Activated CD4-positive, CD25-positive, alpha-beta regulatory T cell treated with anti-CD3 and anti-CD28 coated beads, Interleukin-2, amount 50 U/mL, for 16 hours (primary cell): ENCODE measurements around the gene PRKN.

Experiments
- DNase-seq: peaks from one replicate; pipeline ENCODE4 v3.0.0-alpha.2; 2020; ENCODE audit warnings: low read depth, low spot score

The PRKN gene

GRCh38 chr6:162711376-162711775 lies 16.2 kb downstream of the PRKN start:
- no peak for DNase-seq

- no peak for DNase-seq
Measured at GRCh38 chr6:162710936-162711335, 16.6 kb downstream of the PRKN start.

DNA sequence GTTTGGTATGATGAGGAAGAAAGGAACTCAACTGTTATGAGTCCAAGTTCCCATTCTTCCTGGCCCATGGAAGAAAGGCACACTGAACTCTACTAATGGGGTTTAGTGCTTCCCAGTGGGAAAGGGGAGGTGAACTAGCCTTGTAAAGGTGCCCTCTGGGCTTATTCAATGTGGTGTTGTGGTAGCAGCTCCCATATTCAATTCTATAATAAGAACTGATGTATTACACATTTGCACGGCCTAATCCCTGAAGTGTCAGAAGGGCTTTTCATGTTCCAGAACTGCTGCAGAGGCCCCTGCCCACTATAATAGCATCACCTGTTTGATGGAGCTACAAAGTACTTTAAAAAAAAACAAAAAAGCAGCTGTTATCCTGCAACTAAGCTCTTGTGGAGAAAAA lies 17.1 kb downstream of the PRKN start:
- no peak for DNase-seq

DNA sequence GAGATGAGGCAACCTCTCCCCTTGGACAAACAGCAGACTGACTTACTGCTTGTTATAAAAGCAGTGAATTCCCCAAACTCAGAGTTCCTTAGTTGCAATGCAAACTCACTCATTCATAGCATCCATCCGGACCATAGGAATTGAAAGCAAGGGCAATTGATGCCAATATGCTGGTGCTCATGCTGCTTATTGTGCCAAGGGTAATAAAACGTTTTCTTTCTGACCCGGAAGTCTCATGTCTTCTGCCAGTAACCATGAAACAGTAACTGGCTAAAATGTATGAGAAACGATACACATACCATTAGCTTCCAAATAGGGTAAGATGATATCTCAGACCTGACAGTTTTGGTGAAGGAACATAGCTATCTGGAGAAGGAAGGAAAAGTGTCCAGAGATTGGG lies 18.1 kb downstream of the PRKN start:
- no peak for DNase-seq

DNA sequence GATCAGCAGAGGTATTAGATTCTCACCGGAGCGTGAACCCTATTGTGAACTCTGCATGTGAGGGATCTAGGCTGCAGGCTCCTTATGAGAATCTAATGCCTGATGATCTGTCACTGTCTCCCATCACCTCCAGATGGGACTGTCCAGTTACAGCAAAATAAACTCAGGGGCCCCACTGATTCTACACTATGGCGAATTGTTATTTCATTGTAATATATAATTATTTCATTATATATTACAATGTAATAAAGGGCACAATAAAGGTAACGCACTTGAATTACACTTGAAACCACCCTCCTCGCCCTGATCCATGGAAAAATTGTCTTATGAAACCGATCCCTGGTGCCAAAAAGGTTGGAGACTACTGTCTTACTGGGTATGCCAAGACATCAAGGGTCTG lies 18.6 kb downstream of the PRKN start:
- no peak for DNase-seq

GRCh38 chr6:162706232-162706631 lies 21.3 kb downstream of the PRKN start:
- no peak for DNase-seq

- no peak for DNase-seq
Measured at GRCh38 chr6:162705736-162706135, 21.8 kb downstream of the PRKN start.

DNA sequence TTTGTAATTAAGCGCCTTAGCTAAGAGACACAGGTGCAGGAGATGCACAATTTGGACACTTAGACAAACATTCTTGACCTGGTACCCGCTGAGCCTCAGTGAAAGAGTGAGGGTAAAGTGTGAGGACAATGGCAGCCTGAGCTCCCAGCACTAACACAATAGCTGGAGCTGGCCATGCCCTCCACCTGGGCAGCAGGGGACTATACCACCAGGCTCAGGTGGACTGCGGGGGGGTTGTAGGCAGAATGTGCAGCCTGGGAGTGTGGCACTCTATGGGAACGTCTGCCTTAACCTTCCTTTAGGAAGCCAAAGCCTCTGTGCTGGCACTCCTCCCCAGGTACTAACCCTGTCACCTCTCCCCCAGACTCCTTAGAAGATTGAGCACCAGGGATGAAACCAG lies 23.6 kb downstream of the PRKN start:
- no peak for DNase-seq

GRCh38 chr6:162702446-162702845 lies 25.1 kb downstream of the PRKN start:
- no peak for DNase-seq

- no peak for DNase-seq
Measured at GRCh38 chr6:162701551-162701950, 26.0 kb downstream of the PRKN start.

GRCh38 chr6:162700966-162701365 lies 26.6 kb downstream of the PRKN start:
- no peak for DNase-seq

- no peak for DNase-seq
Measured at GRCh38 chr6:162699961-162700360, 27.6 kb downstream of the PRKN start.

DNA sequence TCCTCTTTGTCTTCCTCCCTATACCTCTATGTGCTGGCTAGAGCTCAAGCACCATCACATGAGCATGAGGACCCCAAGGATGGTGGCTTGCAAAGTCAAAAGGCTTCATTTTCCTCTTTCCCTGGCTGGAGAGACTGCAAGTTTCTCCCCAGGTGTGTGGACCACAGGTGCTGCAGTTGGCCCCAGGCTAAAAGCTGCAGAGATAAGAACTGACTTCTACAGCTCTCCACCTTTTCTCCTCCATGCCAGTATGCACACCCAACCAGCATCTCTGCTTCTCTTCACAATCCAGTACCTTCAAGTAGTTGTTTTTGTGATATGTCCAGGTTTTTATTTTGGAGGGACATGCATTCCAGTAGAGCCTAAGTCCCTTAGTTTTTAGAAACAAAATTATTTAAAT lies 29.1 kb downstream of the PRKN start:
- no peak for DNase-seq

GRCh38 chr6:162697872-162698403 lies 29.6 kb downstream of the PRKN start:
- DNase-seq: no peak

GRCh38 chr6:162690158-162690557 lies 37.4 kb downstream of the PRKN start:
- no peak for DNase-seq

DNA sequence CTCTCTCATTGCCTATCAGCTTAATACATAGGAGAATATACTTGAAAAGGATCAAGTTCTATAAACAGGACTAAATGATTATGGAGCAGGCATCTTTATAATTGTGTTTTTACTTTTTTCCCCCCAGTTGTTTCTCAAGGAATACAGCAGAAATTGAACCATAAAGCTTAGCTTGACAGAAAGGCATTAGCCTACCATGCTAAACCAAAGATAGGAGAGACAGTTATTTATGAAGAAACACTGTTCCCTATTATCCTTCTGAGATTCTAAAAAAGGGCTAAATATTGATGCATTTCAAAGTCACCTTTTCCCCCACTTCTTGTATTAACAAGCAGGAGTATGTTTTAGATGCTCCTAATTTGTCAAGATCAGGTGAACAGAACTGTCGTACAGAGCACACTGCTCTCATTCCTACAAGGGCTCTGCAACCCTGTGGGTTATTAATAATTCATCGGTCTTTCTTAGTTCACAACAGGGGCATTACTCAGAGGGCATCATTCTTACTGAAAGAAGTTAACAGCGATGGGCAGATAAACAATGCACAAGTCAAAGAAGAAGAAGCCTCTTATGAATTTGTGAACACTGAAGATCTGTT lies 38.7 kb downstream of the PRKN start:
- no peak for DNase-seq

DNA sequence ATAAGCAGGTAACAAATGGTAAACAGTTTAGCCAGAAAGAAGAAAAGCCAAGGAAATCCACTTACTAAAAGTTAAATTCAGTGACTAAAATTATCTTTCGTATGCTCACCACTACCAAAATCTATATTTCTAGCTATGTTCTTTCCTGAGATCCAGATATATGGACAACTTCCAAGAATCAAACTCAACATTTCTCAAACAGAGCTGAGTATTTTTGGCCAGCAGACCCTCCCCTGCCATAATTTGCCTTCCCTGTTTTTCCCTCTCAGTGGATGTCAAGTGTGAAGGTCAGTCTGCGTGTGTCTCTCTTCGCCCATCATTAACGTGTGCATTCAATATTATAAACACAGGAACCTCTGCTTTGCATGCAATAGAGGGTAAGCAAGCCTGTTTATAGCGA lies 42.0 kb downstream of the PRKN start:
- DNase-seq: no peak

- DNase-seq: no peak
Measured at GRCh38 chr6:162684961-162685360, 42.6 kb downstream of the PRKN start.

GRCh38 chr6:162684052-162684451 lies 43.5 kb downstream of the PRKN start:
- no peak for DNase-seq

- no peak for DNase-seq
Measured at GRCh38 chr6:162683135-162683534, 44.4 kb downstream of the PRKN start.

DNA sequence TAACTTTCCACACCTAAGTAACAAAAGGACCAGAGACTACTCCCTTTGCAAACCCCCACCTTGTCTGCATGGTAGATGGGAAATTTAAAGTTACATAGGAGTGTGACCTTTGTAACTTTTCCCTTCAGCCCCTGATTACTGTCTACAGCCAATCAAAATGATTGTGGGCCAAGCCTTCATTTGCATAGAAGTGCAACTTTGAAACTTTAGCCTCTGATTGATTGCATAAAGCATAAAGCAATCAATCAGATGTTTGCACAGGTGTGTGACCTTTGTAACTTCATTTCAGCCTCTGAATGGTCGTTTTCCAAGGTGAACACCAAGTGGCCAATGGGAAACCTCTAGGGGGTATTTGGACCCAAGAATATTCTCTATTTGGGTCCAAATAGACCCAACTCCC lies 46.1 kb downstream of the PRKN start:
- DNase-seq: no peak

GRCh38 chr6:162680871-162681270 lies 46.7 kb downstream of the PRKN start:
- DNase-seq: no peak

- no peak for DNase-seq
Measured at GRCh38 chr6:162680367-162680766, 47.2 kb downstream of the PRKN start.

- DNase-seq: no peak
Measured at GRCh38 chr6:162679681-162680080, 47.9 kb downstream of the PRKN start.
